Mesothelial cell of epicardium (in vitro differentiated cells): ENCODE data around the gene CD82. TPM values are rescaled to one million over a fixed set of nuclear protein-coding genes. Genes with fewer than 3 reads are reported as not detected.
"Not testable (repeated sequence)": the region's sequence is repeated elsewhere in the genome, so short reads cannot be mapped to it uniquely, and the experiment has no call there.

Experiments
- DNase-seq, 2 experiments: peaks; one replicate each; pipeline ENCODE4 v3.0.0; 2021; ENCODE audit warnings: low spot score in 2 of 2; ENCODE audit not compliant: unreplicated experiment in 2 of 2
- H3K27ac Mint-ChIP-seq: 2 replicates; pipeline ENCODE4 v1.8.0; 2021; ENCODE audit warnings: mixed read lengths
- H3K27me3 Mint-ChIP-seq: 2 replicates; pipeline ENCODE4 v1.8.0; 2021; ENCODE audit warnings: low read depth, mixed read lengths
- H3K36me3 Mint-ChIP-seq: 2 replicates; pipeline ENCODE4 v1.8.0; 2021; ENCODE audit warnings: mixed read lengths
- H3K4me1 Mint-ChIP-seq: 2 replicates; pipeline ENCODE4 v1.8.0; 2021; ENCODE audit warnings: mixed read lengths
- H3K4me3 Mint-ChIP-seq: 2 replicates; pipeline ENCODE4 v1.8.0; 2021; ENCODE audit warnings: mild to moderate bottlenecking, moderate library complexity, mixed read lengths
- H3K9me3 Mint-ChIP-seq: 2 replicates; pipeline ENCODE4 v1.8.0; 2021; ENCODE audit warnings: mixed read lengths
- total RNA-seq: library from RNA; stranded (reverse); gene quantifications from 3 replicates; pipeline ENCODE4 v1.2.1, GENCODE V29; 2021
- TF ChIP-seq, protein P1 (sequence below): fragments of 200-600 bp; sonication (generic); IDR thresholded peaks from one replicate; pipeline ENCODE4 v1.5.0; 2021; ENCODE audit warnings: antibody characterized with exemption; ENCODE audit not compliant: unreplicated experiment

CD82 gene
- total RNA-seq, 1 donor from 2014 or later, result 11.2 TPM

DNA sequence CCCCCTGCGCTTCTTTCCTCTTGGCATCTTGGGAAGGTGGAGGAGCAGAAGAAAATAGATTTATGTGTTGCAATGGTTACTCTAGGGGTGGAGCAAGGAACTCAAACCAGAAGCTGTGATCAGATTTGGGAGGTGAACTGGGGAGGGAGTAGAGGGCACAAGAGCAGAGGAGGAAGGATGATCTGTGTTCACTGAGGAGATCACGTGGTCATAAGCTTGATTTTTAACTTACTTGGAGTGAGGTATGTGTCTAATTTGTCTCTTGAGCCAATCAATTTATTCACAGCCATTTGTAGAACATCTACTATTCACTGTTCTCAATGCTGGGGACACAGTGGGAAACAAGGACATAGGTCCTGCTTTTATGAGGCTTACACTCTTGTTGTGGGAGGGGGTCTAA lies 24.8 kb upstream of the CD82 start:
- peaks cover 3% of the 10 kb centered on the region for H3K4me1 Mint-ChIP-seq
- no peak for DNase-seq
- no peaks in the 10 kb centered on the region for H3K36me3 Mint-ChIP-seq
- peaks cover 8% of the 10 kb centered on the region for H3K27me3 Mint-ChIP-seq
- no peak overlapping the region for H3K27ac Mint-ChIP-seq
- TF ChIP-seq, protein P1, sequence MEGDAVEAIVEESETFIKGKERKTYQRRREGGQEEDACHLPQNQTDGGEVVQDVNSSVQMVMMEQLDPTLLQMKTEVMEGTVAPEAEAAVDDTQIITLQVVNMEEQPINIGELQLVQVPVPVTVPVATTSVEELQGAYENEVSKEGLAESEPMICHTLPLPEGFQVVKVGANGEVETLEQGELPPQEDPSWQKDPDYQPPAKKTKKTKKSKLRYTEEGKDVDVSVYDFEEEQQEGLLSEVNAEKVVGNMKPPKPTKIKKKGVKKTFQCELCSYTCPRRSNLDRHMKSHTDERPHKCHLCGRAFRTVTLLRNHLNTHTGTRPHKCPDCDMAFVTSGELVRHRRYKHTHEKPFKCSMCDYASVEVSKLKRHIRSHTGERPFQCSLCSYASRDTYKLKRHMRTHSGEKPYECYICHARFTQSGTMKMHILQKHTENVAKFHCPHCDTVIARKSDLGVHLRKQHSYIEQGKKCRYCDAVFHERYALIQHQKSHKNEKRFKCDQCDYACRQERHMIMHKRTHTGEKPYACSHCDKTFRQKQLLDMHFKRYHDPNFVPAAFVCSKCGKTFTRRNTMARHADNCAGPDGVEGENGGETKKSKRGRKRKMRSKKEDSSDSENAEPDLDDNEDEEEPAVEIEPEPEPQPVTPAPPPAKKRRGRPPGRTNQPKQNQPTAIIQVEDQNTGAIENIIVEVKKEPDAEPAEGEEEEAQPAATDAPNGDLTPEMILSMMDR, result no peak
- H3K9me3 Mint-ChIP-seq, result peaks cover 5% of the 10 kb centered on the region
- H3K4me3 Mint-ChIP-seq, result no peak overlapping the region

DNA sequence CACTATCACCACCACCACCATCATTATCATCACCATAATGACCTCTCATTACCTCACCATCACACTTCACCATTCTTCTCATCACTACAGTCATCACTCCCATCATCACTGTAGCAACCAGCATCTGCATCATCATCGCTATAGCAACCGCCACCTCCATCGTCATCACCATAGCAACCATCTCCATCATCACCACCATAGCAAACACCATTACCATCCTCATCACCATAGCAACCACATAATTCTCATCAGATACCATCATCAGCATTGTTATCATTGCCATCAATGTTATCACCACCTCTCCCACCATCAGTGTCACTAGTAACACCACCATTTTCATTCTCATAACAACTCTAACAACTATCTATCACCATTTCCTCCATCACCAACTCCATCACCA lies 23.1 kb upstream of the CD82 start:
- peaks cover 8% of the 10 kb centered on the region for H3K27me3 Mint-ChIP-seq
- H3K9me3 Mint-ChIP-seq, result peaks cover 9% of the 10 kb centered on the region
- peaks cover 3% of the 10 kb centered on the region for H3K4me1 Mint-ChIP-seq
- no peak overlapping the region for H3K4me3 Mint-ChIP-seq
- no peak overlapping the region for H3K27ac Mint-ChIP-seq
- TF ChIP-seq, protein P1, result no peak
- no peaks in the 10 kb centered on the region for H3K36me3 Mint-ChIP-seq
- DNase-seq, result no peak

DNA sequence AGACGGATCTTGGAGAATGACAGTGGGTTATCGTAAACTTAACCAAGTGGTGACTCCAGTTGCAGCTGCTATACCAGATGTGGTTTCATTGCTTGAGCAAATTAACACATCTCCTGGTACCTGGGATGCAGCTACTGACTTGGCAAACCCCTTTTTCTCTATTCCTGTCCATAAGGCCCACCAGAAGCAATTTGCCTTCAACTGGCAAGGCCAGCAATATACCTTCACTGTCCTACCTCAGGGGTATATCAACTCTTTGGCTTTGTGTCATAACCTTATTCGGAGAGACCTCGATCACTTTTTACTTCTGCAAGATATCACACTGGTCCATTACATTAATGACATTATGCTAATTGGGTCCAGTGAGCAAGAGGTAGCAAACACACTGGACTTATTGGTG lies 18.5 kb upstream of the CD82 start:
- H3K4me1 Mint-ChIP-seq, H3K36me3 Mint-ChIP-seq, H3K27me3 Mint-ChIP-seq, H3K4me3 Mint-ChIP-seq, DNase-seq, H3K27ac Mint-ChIP-seq: not testable (repeated sequence)
- peaks cover 14% of the 10 kb centered on the region for H3K9me3 Mint-ChIP-seq

DNA sequence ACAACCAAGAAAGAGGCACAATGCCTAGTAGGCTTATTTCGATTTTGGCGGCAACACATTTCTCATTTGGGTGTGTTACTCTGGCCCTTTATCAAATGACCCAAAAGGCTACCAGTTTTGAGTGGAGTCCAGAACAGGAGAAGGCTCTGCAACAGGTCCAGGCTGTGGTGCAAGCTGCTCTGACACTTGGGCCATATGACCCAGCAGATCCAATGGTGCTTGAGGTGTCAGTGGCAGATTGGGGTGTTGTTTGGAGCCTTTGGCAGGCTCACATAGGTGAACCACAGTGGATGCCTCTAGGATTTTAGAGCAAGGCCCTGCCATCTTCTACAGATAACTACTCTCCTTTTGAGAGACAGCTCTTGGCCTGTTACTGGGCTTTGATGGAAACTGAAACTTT lies 17.9 kb upstream of the CD82 start:
- not testable (repeated sequence) for H3K36me3 Mint-ChIP-seq, DNase-seq, H3K27me3 Mint-ChIP-seq, H3K27ac Mint-ChIP-seq, H3K4me3 Mint-ChIP-seq, H3K4me1 Mint-ChIP-seq
- peaks cover 15% of the 10 kb centered on the region for H3K9me3 Mint-ChIP-seq

DNA sequence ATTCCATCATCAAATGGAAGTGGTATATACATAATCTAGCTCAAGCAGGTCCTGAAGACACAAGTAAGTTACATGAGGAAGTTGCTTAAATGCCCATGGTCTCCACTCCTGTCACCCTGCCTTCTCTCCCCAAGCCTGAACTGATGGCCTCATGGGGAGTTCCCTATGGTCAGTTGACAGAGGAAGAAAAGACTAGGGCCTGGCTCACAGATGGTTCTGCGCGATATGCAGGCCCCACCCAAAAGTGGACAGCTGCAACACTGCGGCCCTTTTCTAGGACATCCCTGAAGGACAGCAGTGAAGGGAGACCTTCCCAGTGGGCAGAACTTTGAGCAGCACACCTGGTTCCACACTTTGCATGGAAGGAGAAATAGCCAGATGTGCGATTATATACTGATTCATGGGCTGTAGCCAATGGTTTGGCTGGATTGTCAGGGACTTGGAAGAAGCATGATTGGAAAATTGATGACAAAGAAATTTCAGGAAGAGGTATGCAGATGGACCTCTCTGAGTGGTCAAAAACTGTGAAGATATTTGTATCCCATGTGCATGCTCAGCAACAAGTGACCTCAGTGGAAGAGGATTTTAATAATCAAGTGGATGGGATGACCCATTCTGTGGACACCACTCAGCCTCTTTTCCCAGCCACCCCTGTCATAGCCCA lies 17.3 kb upstream of the CD82 start:
- Mint-ChIP-seq H3K27ac (no peak overlapping the region), H3K9me3 (peaks cover 18% of the 10 kb centered on the region), H3K4me1 (no peaks in the 10 kb centered on the region), H3K36me3 (no peaks in the 10 kb centered on the region), H3K4me3 (no peak overlapping the region), H3K27me3 (peaks cover 2% of the 10 kb centered on the region)
- TF ChIP-seq, protein P1, result no peak
- DNase-seq, result no peak

DNA sequence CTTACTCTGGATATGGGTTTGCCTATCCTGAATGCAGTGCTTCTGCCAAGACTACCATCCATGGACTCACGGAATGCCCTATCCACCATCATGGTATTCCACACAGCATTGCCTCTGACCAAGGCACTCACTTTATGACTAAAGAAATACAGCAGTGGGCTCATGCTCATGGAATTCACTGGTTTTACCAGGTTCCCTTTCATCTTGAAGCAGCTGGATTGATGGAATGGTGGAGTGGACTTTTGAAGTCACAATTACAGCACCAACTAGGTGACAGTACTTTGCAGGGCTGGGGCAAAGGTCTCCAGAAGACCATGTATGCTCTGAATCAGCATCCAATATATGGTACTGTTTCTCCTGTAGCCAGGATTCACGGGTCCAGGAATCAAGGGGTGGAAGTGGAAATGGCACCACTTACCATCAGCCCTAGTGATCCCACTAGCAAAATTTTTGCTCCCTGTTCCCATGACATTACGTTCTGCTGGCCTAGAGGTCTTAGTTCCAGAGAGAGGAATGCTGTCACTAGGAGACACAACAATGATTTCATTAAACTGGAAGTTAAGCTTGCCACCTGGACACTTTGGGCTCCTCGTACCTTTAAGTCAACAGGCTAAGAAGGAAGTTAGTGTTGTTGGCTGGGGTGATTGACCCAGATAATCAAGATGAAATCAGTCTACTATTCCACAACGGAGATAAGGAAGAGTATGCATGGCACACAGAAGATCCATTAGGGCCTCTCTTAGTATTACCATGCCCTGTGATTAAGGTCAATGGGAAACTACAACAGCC lies 16.3 kb upstream of the CD82 start:
- H3K27me3 Mint-ChIP-seq, H3K36me3 Mint-ChIP-seq, H3K4me3 Mint-ChIP-seq: not testable (repeated sequence)

DNA sequence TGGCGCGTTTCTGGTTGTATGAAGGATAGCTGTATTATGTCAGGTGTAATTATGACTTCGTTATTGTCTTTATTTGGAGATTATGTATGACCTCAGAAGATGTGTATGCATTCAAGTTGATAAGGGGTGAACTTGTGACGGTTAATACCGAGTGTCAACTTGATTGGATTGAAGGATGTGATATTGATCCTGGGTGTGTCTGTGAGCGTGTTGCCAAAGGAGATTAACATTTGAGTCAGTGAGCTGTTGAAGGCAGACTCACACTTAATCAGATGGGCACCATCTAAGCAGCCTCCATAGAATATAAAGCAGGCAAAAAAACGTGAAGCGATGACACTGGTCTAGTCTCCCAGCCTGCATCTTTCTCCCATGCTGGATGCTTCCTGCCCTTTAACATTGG lies 15.3 kb upstream of the CD82 start:
- Mint-ChIP-seq H3K27me3 (peaks cover 5% of the 10 kb centered on the region), H3K9me3 (peaks cover 18% of the 10 kb centered on the region), H3K4me1 (no peaks in the 10 kb centered on the region), H3K27ac (no peak overlapping the region), H3K4me3 (no peak overlapping the region), H3K36me3 (no peaks in the 10 kb centered on the region)
- no peak for DNase-seq
- TF ChIP-seq, protein P1, result no peak

More for the DNA sequence above, 16.3 kb upstream of the CD82 start:
- H3K4me1 Mint-ChIP-seq, H3K27ac Mint-ChIP-seq, DNase-seq: not testable (repeated sequence)
- H3K9me3 Mint-ChIP-seq, result peaks cover 18% of the 10 kb centered on the region
